A549 (cell line): ENCODE data around the gene TSPEAR. TPM values are rescaled to one million over a fixed set of nuclear protein-coding genes. Genes with fewer than 3 reads are reported as not detected.
A peak's percentile ranks its signal among the peaks of the same experiment; 100 is the strongest.

Source experiments
- ATAC-seq, 2 experiments: fragments of 200-7000 bp in 1 of 2; fragments of >200 bp in 1 of 2; cut with Nextera tagmentation in 1 of 2; cut with Tn5 transposase in 1 of 2; 3 replicates each; pipeline versions ENCODE4 v1.8.0 to v1.9.1; 2018 to 2020; ENCODE audit warnings: mild to moderate bottlenecking in 1 of 2, moderate library complexity in 1 of 2
- CTCF ChIA-PET: fragments of 300-600 bp; sonication (Branson Sonifier 250); formaldehyde crosslinking; extraction: SDS; loops from one replicate; lab custom pipeline; 2021; ENCODE audit warnings: antibody characterized with exemption, inconsistent platforms; lab: Yijun Ruan, JAX
- POLR2A ChIA-PET: fragments of 350-600 bp; formaldehyde crosslinking; extraction: SDS; loops from one replicate; lab custom pipeline; 2021; ENCODE audit warnings: antibody characterized with exemption, inconsistent platforms; lab: Yijun Ruan, JAX
- DNase-seq, 2 experiments: peaks; one replicate each; pipeline versions ENCODE4 v3.0.0 to v3.0.0-alpha.2; 2011 to 2016; ENCODE audit warnings: low read depth in 1 of 2, low spot score in 1 of 2
- FAIRE-seq: peaks from 2 replicates; lab custom pipeline; 2011; peaks lifted over from hg19 to GRCh38; lab: Jason Lieb, UNC
- H3K27ac ChIP-seq, 2 experiments: fragments of >200 bp; sonication (Bioruptor Twin); formaldehyde crosslinking; 3 replicates each; pipeline ENCODE4 v1.5.1; 2016 to 2017
- H3K4me1 ChIP-seq: fragments of >200 bp; sonication (Bioruptor Twin); formaldehyde crosslinking; 3 replicates; pipeline ENCODE4 v1.6.1; 2016
- H3K4me2 ChIP-seq: fragments of >200 bp; sonication (Bioruptor Twin); formaldehyde crosslinking; 3 replicates; pipeline ENCODE4 v1.6.1; 2016
- H3K4me3 ChIP-seq: fragments of >200 bp; sonication (Bioruptor Twin); formaldehyde crosslinking; 3 replicates; pipeline ENCODE4 v1.5.1; 2016
- H3K9me3 ChIP-seq: fragments of >200 bp; sonication (Bioruptor Twin); formaldehyde crosslinking; 3 replicates; pipeline ENCODE4 v1.6.1; 2016
- CBX2 ChIP-seq: fragments of 200-600 bp; sonication (generic); IDR thresholded peaks from 2 replicates; pipeline ENCODE4 v1.6.1; 2016; ENCODE audit warnings: low read depth, mild to moderate bottlenecking, borderline replicate concordance
- CHD4 ChIP-seq: fragments of 200-600 bp; sonication (generic); IDR thresholded peaks from 2 replicates; pipeline ENCODE4 v1.6.1; 2016; ENCODE audit warnings: antibody characterized with exemption, mild to moderate bottlenecking, borderline replicate concordance
- EHF ChIP-seq: fragments of 250-450 bp; sonication (Bioruptor Pico); IDR thresholded peaks from 2 replicates; pipeline ENCODE4 v1.5.0; 2020; ENCODE audit warnings: mild to moderate bottlenecking
- EP300 ChIP-seq, 2 experiments: fragments of >200 bp; sonication (Bioruptor Twin); formaldehyde crosslinking; IDR thresholded peaks; 2 replicates in 1 of 2; 3 replicates in 1 of 2; pipeline ENCODE4 v1.6.1; 2016 to 2017
- ESRRA ChIP-seq: fragments of 150-350 bp; IDR thresholded peaks from 2 replicates; pipeline ENCODE4 v1.6.1; 2014; ENCODE audit warnings: mild to moderate bottlenecking, low read length, borderline replicate concordance
- FOSB ChIP-seq: fragments of 250-450 bp; sonication (Bioruptor Pico); IDR thresholded peaks from 2 replicates; pipeline ENCODE4 v1.5.0; 2020; ENCODE audit warnings: mild to moderate bottlenecking, moderate library complexity
- FOSL2 ChIP-seq, 2 experiments: fragments of 450-650 bp in 1 of 2; fragments of >200 bp in 1 of 2; sonication (Bioruptor Twin) in 1 of 2; formaldehyde crosslinking; IDR thresholded peaks; 2 replicates each; pipeline versions ENCODE4 v1.5.0 to v1.6.1; 2016 to 2020; ENCODE audit warnings: mild to moderate bottlenecking in 1 of 2, moderate library complexity in 1 of 2
- GATA3 ChIP-seq: IDR thresholded peaks from 2 replicates; pipeline ENCODE4 v1.6.1; 2012; ENCODE audit warnings: borderline replicate concordance
- HDAC2 ChIP-seq: fragments of 200-600 bp; sonication (generic); IDR thresholded peaks from 2 replicates; pipeline ENCODE4 v1.6.1; 2016
- HEYL ChIP-seq: fragments of 250-450 bp; sonication (Bioruptor Pico); IDR thresholded peaks from 2 replicates; pipeline ENCODE4 v1.8.0; 2021; ENCODE audit warnings: mild to moderate bottlenecking, moderate library complexity
- HOXB5 ChIP-seq: fragments of 250-450 bp; sonication (Bioruptor Pico); IDR thresholded peaks from 2 replicates; pipeline ENCODE4 v1.5.0; 2020; ENCODE audit warnings: mild to moderate bottlenecking, moderate library complexity
- JUN ChIP-seq, 2 experiments: fragments of >200 bp; sonication (Bioruptor Twin); formaldehyde crosslinking; IDR thresholded peaks; 2 replicates in 1 of 2; 3 replicates in 1 of 2; pipeline ENCODE4 v1.6.1; 2016 to 2017
- JUNB ChIP-seq: fragments of >200 bp; sonication (Bioruptor Twin); formaldehyde crosslinking; IDR thresholded peaks from 2 replicates; pipeline ENCODE4 v1.6.1; 2016
- KDM1A ChIP-seq: fragments of 200-600 bp; sonication (generic); IDR thresholded peaks from 2 replicates; pipeline ENCODE4 v1.6.1; 2016; ENCODE audit warnings: low read depth, mild to moderate bottlenecking
- KDM5A ChIP-seq: fragments of 200-600 bp; sonication (generic); IDR thresholded peaks from 2 replicates; pipeline ENCODE4 v1.6.1; 2016; ENCODE audit warnings: antibody characterized with exemption, mild to moderate bottlenecking
- MAX ChIP-seq: IDR thresholded peaks from 2 replicates; pipeline ENCODE4 v1.6.1; 2012
- POLR2A ChIP-seq: IDR thresholded peaks from 2 replicates; pipeline ENCODE4 v1.6.1; 2012; ENCODE audit warnings: mild to moderate bottlenecking, low read length
- POLR2AphosphoS2 ChIP-seq: conservative IDR thresholded peaks from 2 replicates; pipeline ENCODE4 v1.6.1; 2012; ENCODE audit warnings: low read length, improper control_type of control experiment, inconsistent platforms
- RARB ChIP-seq: fragments of 250-450 bp; sonication (Bioruptor Pico); IDR thresholded peaks from 2 replicates; pipeline ENCODE4 v1.8.0; 2021; ENCODE audit warnings: mild to moderate bottlenecking, moderate library complexity
- RCOR1 ChIP-seq: fragments of 150-350 bp; IDR thresholded peaks from 2 replicates; pipeline ENCODE4 v1.6.1; 2014; ENCODE audit warnings: antibody characterized with exemption, low read length, low read depth
- RFX5 ChIP-seq: fragments of 450-650 bp; IDR thresholded peaks from 2 replicates; pipeline ENCODE4 v1.7.1; 2014; ENCODE audit warnings: antibody characterized with exemption, mild to moderate bottlenecking, moderate library complexity
- ZNF302 ChIP-seq: fragments of 250-450 bp; sonication (Bioruptor Pico); IDR thresholded peaks from 2 replicates; pipeline ENCODE4 v1.9.0; 2021; ENCODE audit warnings: inconsistent platforms, mild to moderate bottlenecking, moderate library complexity
- WGBS: methylation state at CpG from one replicate; pipeline ENCODE4 v1.1.6; 2017; ENCODE audit errors: missing lambda C conversion rate; 5-methylcytosine and 5-hydroxymethylcytosine counted together
- polyA plus RNA-seq, 4 experiments: library from polyadenylated mRNA; depleted of rRNA in 3 of 4; stranded (reverse); fragments of >200 nt; fragmentation: RNase III in 1 of 4; extraction: RNeasy Plus Mini Kit Qiagen cat#74134 plus additional on column Dnase treatment in 1 of 4; gene quantifications; 2 replicates in 3 of 4; 3 replicates in 1 of 4; pipeline ENCODE4 v1.2.3, GENCODE V29; 2011 to 2017
- TF ChIP-seq, protein P1 (sequence below): fragments of 250-450 bp; sonication (Bioruptor Pico); IDR thresholded peaks from 2 replicates; pipeline ENCODE4 v1.5.0; 2021; ENCODE audit warnings: mild to moderate bottlenecking, moderate library complexity, borderline replicate concordance
- TF ChIP-seq, protein P2 (sequence below): fragments of 250-450 bp; sonication (Bioruptor Pico); IDR thresholded peaks from 2 replicates; pipeline ENCODE4 v1.5.0; 2020; ENCODE audit warnings: low read depth, mild to moderate bottlenecking, moderate library complexity

TSPEAR gene
- polyA plus RNA-seq, 2 of the 4 experiments (the other 2 are of a cell fraction), result not detected

GRCh38 chr21:44710294-44710665, 1.1 kb downstream of the TSPEAR start:
- POLR2A ChIA-PET, result interaction anchor here (0.6 kb wide), 1 partner anchor 197 kb away, joined by 8 read pairs; no protein-coding TSS in a partner anchor
- Histone ChIP-seq H3K4me2 (peak overlapping the region; percentile 56), H3K4me3 (no peak overlapping the region), H3K9me3 (no peaks in the 10 kb centered on the region), H3K4me1 (peaks cover 7% of the 10 kb centered on the region)
- 34% methylated on average over 9 of the region's 17 CpGs for WGBS
- no peak for FAIRE-seq
- TF ChIP-seq POLR2AphosphoS2, result no peak
- TF ChIP-seq JUN (IDR thresholded peaks at IDR 0.05), result no peak
- TF ChIP-seq RARB (CRISPR knock-in tag), result no peak
- no peak for TF ChIP-seq POLR2A
- TF ChIP-seq KDM5A, result no peak
- TF ChIP-seq EHF (CRISPR knock-in tag), result no peak
- no peak for TF ChIP-seq CHD4
- TF ChIP-seq FOSB (CRISPR knock-in tag), result no peak
- TF ChIP-seq, protein P1, sequence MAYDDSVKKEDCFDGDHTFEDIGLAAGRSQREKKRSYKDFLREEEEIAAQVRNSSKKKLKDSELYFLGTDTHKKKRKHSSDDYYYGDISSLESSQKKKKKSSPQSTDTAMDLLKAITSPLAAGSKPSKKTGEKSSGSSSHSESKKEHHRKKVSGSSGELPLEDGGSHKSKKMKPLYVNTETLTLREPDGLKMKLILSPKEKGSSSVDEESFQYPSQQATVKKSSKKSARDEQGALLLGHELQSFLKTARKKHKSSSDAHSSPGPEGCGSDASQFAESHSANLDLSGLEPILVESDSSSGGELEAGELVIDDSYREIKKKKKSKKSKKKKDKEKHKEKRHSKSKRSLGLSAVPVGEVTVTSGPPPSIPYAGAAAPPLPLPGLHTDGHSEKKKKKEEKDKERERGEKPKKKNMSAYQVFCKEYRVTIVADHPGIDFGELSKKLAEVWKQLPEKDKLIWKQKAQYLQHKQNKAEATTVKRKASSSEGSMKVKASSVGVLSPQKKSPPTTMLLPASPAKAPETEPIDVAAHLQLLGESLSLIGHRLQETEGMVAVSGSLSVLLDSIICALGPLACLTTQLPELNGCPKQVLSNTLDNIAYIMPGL, result no peak
- no peak for TF ChIP-seq EP300 (IDR thresholded peaks at IDR 0.05)
- no peak for TF ChIP-seq CBX2
- no peak for TF ChIP-seq HDAC2
- TF ChIP-seq, all 56 proteins: peak for 0
- H3K27ac ChIP-seq, result no peak overlapping the region
- ATAC-seq, result no peak
- no peak for DNase-seq
- CTCF ChIA-PET, result interaction anchor here (1.4 kb wide), 1 partner anchor 32 kb away, joined by 3 read pairs; no protein-coding TSS in a partner anchor

DNA sequence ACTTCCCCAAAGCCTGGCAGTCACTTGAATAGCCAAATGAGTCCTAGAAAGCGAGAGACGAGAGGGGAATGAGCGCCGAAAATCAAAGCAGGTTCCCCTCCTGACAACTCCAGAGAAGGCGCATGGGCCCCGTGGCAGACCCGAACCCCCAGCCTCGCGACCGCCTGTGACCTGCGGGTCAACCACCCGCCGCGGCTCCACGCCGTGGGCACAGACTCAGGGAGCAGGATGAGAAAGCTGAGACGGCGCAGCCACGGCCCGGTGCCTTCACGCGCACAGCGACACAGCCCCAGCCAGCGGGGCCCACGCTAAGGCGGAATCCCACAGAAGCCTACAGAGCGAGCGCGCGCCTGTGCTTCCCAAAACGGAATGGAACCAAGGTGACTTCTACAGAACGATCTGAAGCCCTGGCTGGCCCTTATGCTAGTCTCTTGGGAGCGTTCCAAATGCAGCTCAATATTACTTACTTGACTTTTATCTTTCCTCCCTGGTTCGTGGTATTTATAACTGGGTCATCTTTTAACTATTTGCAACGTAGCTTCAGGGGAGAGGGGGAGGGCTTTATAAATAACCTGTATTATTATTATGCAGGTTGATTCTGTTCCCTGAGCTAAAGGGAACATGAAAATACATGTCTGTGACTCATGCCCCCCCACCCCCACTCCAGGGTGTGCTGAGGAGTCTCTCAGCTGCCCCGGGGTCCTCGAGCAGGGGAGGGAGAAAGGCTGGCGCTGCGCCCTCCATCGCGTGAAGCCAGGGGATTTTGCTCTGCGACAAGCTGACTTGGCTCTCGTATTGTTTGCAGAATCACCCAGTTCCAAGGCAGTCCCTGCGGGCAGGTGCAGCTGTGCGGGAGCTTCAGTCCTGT, 1.7 kb downstream of the TSPEAR start:
- ChIA-PET CTCF (no interaction called here), POLR2A (no interaction called here)
- 30% methylated on average over 21 of the region's 45 CpGs for WGBS
- DNase-seq (no peak), ATAC-seq (no peak; a peak in 1 of 6 replicates), FAIRE-seq (no peak)
- Histone ChIP-seq H3K4me3 (no peak overlapping the region), H3K4me1 (peaks cover 7% of the 10 kb centered on the region), H3K9me3 (no peaks in the 10 kb centered on the region), H3K27ac (peak overlapping the region in 1 of 2 experiments; percentile 21; a peak in 1 of 6 replicates), H3K4me2 (peak overlapping the region; percentile 56)
- TF ChIP-seq RFX5 (no peak), FOSL2 (IDR thresholded peaks at IDR 0.05) (no peak), FOSL2 (CRISPR knock-in tag; IDR thresholded peaks at IDR 0.05) (no peak), ESRRA (no peak), JUNB (no peak), GATA3 (no peak), KDM1A (no peak), MAX (no peak), ZNF302 (CRISPR knock-in tag) (no peak), POLR2A (no peak), HEYL (CRISPR knock-in tag) (no peak), CBX2 (no peak), RCOR1 (no peak), EHF (CRISPR knock-in tag) (no peak), HOXB5 (no peak)
- TF ChIP-seq, protein P2, sequence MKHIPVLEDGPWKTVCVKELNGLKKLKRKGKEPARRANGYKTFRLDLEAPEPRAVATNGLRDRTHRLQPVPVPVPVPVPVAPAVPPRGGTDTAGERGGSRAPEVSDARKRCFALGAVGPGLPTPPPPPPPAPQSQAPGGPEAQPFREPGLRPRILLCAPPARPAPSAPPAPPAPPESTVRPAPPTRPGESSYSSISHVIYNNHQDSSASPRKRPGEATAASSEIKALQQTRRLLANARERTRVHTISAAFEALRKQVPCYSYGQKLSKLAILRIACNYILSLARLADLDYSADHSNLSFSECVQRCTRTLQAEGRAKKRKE (CRISPR knock-in tag), result no peak
